Femur (tissue), 1 donor: ENCODE data around the gene WDR38.

Experiments used
- DNase-seq: peaks from one replicate; pipeline ENCODE4 v3.0.0-alpha.2; 2017

Gene WDR38

GRCh38 chr9:124886461-124886860 is 33.2 kb downstream of the WDR38 start:
- no peak for DNase-seq

GRCh38 chr9:124886866-124887492 is 33.7 kb downstream of the WDR38 start:
- no peak for DNase-seq

DNA sequence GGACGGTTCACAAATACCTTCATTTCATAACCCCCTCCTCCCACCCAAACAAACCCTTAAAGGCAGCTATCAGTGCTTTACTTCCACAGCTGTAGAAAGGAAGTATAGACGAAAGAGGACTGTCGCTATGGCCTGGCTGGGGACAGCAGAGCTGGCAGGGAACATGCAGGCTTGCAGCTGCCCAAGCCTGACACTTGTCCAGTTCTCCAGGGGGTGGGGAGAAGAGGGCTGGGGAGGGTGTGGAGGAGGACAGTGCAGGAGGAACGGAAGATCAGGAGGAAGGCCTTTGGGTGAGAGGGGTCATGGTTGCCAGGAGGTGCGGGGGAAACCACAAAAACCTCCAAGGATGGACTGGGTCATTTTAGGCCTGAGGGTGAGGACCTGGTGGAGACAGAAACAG is 34.6 kb downstream of the WDR38 start:
- no peak for DNase-seq

DNA sequence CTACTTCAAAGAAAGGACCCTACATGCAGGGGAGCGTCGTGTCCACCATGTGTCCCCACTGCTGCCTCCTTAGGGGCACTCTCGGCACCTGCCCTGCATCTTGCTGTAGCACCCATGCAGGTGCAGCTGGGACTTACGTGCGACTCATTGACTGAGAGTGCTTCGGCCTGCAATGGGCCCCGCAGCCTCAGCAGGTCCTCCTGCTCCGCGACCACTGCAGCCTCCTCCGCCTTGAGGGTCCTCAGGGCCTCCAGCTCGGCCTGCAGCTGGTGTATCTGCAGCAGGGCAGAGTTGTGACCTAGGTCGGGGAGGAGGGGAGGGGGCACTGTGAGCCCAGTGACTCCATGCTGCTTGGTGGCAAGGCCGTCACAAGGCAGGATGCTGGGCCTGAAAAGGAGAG is 35.7 kb downstream of the WDR38 start:
- DNase-seq: no peak

- no peak for DNase-seq
These were observed 36.9 kb downstream of the WDR38 start for GRCh38 chr9:124890179-124890578.

DNA sequence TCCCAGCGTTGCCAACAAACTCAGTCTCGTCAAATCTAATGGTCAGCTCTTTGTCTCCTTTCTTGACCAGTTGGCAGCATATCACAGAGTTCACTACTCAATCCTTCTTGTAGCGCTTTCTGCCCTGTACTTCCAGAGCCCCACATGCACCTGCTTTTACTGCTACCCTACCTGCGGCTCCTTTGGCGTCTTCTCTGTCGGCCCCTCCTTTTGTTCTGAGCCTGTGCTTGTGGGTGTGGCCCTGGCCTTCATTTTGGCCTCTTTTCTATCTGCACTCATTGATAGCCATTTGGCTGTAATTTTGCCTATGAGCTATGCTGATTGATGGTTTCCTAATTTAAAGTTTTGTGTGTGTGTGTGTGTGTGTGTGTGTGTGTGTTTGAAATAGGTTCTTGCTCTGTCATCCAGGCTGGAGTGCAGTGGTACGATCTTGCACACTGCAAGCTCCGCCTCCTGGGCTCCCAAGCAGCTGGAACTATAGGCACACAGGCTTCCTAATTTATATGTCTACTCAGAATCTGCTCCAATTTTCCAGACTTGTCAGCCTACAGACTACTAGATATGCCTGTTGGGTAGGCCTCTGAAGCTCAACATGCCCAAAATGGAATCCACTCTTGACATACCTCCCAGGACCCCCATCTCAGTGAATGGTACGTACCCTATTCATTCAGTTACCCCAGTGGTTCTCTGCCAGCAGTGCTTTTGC is 40.9 kb downstream of the WDR38 start:
- no peak for DNase-seq

GRCh38 chr9:124894741-124895170 is 41.5 kb downstream of the WDR38 start:
- no peak for DNase-seq

DNA sequence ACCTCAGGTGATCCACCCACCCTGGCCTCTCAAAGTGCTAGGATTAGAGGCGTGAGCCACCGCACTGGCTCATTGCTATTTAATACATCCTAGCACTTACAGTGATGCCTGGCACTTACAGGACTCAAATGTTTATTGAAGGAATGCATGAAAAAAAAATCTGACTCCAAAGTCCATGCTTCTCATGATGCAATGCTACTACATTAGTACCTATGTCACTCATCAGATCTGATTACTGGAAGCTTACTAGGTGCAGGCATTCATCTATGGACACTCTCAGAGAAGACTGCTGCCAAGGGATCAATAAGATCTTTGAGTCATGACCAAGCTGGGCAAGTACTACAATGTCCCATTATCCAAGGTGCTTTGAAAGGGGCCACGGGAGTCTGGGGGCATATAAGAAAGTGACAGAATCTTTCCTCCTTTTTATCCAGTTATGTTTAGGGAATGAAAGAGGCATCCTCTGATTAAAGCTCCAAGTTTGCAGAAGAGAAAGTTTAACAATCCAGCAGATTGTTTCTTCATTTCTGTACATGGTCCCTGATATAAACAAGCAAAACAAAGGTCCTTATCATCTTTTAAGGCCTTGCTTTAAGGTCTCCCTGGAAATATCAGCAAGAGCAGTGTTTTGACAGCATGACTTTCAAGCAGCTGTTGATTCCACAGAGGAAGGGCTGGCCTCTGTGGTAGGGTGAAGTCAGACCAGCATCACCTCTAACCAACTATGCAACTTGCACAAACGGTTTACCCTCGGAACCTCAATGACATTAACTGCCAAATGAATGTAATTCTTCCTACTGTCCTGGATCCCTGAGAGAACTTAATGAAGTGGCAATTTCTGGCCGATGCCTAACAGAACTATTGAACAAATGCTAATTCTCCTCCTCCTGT is 44.6 kb downstream of the WDR38 start:
- DNase-seq: no peak

DNA sequence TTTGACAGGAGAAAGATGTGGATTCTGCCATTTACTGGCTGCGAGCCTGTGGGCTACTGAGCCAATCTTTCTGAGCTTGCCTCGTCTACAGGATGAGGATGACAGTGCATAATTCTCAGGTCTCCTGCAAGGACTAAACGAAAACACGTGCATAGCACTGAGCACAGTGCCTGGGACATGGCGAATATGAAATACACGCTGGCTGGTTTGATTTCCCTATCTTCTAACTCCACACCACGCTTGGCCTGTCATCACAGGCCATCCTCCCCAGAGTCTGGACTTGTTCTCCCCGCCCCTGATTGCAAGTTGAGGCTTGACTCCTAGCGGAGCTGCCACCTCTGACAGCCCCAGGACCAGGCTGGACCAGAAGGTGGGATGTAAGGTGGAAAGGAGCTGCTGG is 46.6 kb downstream of the WDR38 start:
- DNase-seq: no peak

GRCh38 chr9:124906966-124907365 is 53.7 kb downstream of the WDR38 start:
- DNase-seq: no peak
